ENCODE measurements around the gene RBMS1. TPM values are rescaled to one million over a fixed set of nuclear protein-coding genes. Genes with fewer than 3 reads are reported as not detected.

Gene RBMS1
- total and polyA plus RNA-seq, 2 experiments from 2014 or later = 55.5 to 94.8 TPM

DNA sequence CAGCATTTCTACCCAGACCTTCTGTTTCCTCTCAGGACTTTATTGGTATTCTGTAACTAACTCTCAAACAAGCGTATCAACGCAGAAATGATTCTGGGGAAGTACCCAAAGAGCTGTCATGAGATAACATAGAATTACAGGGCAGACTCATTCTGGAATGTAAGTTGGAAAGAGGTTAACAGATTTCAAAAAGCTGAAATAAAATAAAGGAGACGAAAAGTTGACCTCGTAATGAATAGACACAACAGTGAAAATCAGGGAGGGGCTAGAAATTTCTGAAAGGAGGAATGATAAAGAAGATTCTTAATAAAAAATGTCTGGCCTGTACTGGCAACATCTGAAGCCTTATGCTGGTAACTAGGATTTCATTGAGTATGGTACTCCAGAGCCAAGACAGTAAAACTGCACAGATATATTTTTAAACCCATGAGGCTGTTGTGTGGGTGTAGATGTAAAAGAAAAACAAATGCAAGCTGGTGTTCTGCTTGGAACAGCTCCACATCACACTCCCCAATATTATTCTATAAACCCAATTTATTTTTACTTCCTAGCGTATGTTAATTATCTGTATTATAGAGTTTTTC lies 23.9 kb downstream of the RBMS1 start:
- 0 out of 2 replicates have a peak overlapping the region, but pooled peaks have one; percentile 3 for H3K27ac Mint-ChIP-seq
- Histone ChIP-seq H3F3A (replicated peaks; ENCODE audit: low read depth) (no peaks in the 10 kb centered on the region), H3K4me1 (ENCODE audit: insufficient read depth) (peaks cover 27% of the 10 kb centered on the region), H3K27ac (ENCODE audit: low read depth) (no peak overlapping the region), H4K20me1 (replicated peaks; ENCODE audit: insufficient read depth) (peaks cover 3% of the 10 kb centered on the region; the same call in 1 of the 2 replicates), H3K9me2 (ENCODE audit: insufficient read depth) (no peaks in the 10 kb centered on the region), H3K27me3 (ENCODE audit: insufficient read depth) (no peaks in the 10 kb centered on the region), H3K79me2 (replicated peaks; ENCODE audit: insufficient read depth) (peaks cover 95% of the 10 kb centered on the region), H3K36me3 (ENCODE audit: insufficient read depth) (no peaks in the 10 kb centered on the region), H3K4me2 (no peak overlapping the region), H2AFZ (no peak overlapping the region), H3K4me3 (no peak overlapping the region)
- H3K4me1 Mint-ChIP-seq = peaks cover 51% of the 10 kb centered on the region
- no peak for TF ChIP-seq REST (IDR thresholded peaks at IDR 0.05; ENCODE audit: unreplicated experiment)
- TF ChIP-seq CREB1 (CRISPR knock-in tag; IDR thresholded peaks at IDR 0.05; ENCODE audit: low read depth) = no peak
- no peak for TF ChIP-seq EZH2phosphoT487 (IDR thresholded peaks at IDR 0.05; ENCODE audit: unreplicated experiment)
- TF ChIP-seq, protein P1, sequence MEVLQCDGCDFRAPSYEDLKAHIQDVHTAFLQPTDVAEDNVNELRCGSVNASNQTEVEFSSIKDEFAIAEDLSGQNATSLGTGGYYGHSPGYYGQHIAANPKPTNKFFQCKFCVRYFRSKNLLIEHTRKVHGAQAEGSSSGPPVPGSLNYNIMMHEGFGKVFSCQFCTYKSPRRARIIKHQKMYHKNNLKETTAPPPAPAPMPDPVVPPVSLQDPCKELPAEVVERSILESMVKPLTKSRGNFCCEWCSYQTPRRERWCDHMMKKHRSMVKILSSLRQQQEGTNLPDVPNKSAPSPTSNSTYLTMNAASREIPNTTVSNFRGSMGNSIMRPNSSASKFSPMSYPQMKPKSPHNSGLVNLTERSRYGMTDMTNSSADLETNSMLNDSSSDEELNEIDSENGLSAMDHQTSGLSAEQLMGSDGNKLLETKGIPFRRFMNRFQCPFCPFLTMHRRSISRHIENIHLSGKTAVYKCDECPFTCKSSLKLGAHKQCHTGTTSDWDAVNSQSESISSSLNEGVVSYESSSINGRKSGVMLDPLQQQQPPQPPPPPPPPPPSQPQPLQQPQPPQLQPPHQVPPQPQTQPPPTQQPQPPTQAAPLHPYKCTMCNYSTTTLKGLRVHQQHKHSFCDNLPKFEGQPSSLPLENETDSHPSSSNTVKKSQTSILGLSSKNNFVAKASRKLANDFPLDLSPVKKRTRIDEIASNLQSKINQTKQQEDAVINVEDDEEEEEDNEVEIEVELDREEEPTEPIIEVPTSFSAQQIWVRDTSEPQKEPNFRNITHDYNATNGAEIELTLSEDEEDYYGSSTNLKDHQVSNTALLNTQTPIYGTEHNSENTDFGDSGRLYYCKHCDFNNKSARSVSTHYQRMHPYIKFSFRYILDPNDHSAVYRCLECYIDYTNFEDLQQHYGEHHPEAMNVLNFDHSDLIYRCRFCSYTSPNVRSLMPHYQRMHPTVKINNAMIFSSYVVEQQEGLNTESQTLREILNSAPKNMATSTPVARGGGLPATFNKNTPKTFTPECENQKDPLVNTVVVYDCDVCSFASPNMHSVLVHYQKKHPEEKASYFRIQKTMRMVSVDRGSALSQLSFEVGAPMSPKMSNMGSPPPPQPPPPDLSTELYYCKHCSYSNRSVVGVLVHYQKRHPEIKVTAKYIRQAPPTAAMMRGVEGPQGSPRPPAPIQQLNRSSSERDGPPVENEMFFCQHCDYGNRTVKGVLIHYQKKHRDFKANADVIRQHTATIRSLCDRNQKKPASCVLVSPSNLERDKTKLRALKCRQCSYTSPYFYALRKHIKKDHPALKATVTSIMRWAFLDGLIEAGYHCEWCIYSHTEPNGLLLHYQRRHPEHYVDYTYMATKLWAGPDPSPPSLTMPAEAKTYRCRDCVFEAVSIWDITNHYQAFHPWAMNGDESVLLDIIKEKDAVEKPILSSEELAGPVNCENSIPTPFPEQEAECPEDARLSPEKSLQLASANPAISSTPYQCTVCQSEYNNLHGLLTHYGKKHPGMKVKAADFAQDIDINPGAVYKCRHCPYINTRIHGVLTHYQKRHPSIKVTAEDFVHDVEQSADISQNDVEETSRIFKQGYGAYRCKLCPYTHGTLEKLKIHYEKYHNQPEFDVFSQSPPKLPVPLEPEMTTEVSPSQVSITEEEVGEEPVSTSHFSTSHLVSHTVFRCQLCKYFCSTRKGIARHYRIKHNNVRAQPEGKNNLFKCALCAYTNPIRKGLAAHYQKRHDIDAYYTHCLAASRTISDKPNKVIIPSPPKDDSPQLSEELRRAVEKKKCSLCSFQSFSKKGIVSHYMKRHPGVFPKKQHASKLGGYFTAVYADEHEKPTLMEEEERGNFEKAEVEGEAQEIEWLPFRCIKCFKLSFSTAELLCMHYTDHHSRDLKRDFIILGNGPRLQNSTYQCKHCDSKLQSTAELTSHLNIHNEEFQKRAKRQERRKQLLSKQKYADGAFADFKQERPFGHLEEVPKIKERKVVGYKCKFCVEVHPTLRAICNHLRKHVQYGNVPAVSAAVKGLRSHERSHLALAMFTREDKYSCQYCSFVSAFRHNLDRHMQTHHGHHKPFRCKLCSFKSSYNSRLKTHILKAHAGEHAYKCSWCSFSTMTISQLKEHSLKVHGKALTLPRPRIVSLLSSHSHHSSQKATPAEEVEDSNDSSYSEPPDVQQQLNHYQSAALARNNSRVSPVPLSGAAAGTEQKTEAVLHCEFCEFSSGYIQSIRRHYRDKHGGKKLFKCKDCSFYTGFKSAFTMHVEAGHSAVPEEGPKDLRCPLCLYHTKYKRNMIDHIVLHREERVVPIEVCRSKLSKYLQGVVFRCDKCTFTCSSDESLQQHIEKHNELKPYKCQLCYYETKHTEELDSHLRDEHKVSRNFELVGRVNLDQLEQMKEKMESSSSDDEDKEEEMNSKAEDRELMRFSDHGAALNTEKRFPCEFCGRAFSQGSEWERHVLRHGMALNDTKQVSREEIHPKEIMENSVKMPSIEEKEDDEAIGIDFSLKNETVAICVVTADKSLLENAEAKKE (CRISPR knock-in tag; IDR thresholded peaks at IDR 0.05) = no peak
- TF ChIP-seq ZNF331 (CRISPR knock-in tag; IDR thresholded peaks at IDR 0.05; ENCODE audit: low read depth) = no peak
- no peak for TF ChIP-seq NANOG (IDR thresholded peaks at IDR 0.05; ENCODE audit: borderline replicate concordance)
- no peak for TF ChIP-seq POLR2AphosphoS5 (IDR thresholded peaks at IDR 0.05; ENCODE audit: low read depth)
- TF ChIP-seq, protein P2, sequence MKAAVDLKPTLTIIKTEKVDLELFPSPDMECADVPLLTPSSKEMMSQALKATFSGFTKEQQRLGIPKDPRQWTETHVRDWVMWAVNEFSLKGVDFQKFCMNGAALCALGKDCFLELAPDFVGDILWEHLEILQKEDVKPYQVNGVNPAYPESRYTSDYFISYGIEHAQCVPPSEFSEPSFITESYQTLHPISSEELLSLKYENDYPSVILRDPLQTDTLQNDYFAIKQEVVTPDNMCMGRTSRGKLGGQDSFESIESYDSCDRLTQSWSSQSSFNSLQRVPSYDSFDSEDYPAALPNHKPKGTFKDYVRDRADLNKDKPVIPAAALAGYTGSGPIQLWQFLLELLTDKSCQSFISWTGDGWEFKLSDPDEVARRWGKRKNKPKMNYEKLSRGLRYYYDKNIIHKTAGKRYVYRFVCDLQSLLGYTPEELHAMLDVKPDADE (IDR thresholded peaks at IDR 0.05) = no peak
- TF ChIP-seq STAT1 (IDR thresholded peaks at IDR 0.05; ENCODE audit: unreplicated experiment) = no peak
- no peak for TF ChIP-seq EZH2 (IDR thresholded peaks at IDR 0.05; ENCODE audit: low read depth, unreplicated experiment)
- TF ChIP-seq JUNB (IDR thresholded peaks at IDR 0.05; ENCODE audit: unreplicated experiment) = no peak
- no peak for TF ChIP-seq ZNF114 (CRISPR knock-in tag; IDR thresholded peaks at IDR 0.05)
- TF ChIP-seq, protein P3, sequence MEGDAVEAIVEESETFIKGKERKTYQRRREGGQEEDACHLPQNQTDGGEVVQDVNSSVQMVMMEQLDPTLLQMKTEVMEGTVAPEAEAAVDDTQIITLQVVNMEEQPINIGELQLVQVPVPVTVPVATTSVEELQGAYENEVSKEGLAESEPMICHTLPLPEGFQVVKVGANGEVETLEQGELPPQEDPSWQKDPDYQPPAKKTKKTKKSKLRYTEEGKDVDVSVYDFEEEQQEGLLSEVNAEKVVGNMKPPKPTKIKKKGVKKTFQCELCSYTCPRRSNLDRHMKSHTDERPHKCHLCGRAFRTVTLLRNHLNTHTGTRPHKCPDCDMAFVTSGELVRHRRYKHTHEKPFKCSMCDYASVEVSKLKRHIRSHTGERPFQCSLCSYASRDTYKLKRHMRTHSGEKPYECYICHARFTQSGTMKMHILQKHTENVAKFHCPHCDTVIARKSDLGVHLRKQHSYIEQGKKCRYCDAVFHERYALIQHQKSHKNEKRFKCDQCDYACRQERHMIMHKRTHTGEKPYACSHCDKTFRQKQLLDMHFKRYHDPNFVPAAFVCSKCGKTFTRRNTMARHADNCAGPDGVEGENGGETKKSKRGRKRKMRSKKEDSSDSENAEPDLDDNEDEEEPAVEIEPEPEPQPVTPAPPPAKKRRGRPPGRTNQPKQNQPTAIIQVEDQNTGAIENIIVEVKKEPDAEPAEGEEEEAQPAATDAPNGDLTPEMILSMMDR (conservative IDR thresholded peaks at IDR 0.05; ENCODE audit: low read depth in 2 of 2) = no peak
- ATAC-seq (no peak), DNase-seq (ENCODE audit: low spot score) (no peak)
- no peaks in the 10 kb centered on the region for H3K27me3 Mint-ChIP-seq (ENCODE audit: insufficient read depth, low read depth, poor library complexity)
- H3K36me3 Mint-ChIP-seq (ENCODE audit: low read depth) = no peaks in the 10 kb centered on the region
- no peak overlapping the region for H3K4me3 Mint-ChIP-seq
- no peaks in the 10 kb centered on the region for H3K9me3 Mint-ChIP-seq

Data from GM23338 (cell line).